GM12864 (cell line): ENCODE results near the gene GRB7.
"Not testable (repeated sequence)": the region's sequence is repeated elsewhere in the genome, so short reads cannot be mapped to it uniquely, and the experiment has no call there.

Experiments used
- DNase-seq: peaks from one replicate; pipeline ENCODE4 v3.0.0-alpha.2; 2011; ENCODE audit warnings: low read depth
- H3K4me3 ChIP-seq: 2 replicates; pipeline ENCODE4 v1.5.1; 2011; ENCODE audit warnings: mild to moderate bottlenecking, low read depth, low read length, control low read depth
- CTCF ChIP-seq: IDR thresholded peaks from 2 replicates; pipeline ENCODE4 v1.5.1; 2011; ENCODE audit warnings: low read depth, mild to moderate bottlenecking, moderate library complexity, low read length, control low read depth, inconsistent platforms; ENCODE audit errors: missing control alignments

The GRB7 gene

GRCh38 chr17:39763051-39763820 lies 25.5 kb downstream of the GRB7 start:
- TF ChIP-seq CTCF, result no peak
- DNase-seq, result no peak
- no peak overlapping the region for H3K4me3 ChIP-seq

- not testable (repeated sequence) for DNase-seq, H3K4me3 ChIP-seq
Measured at GRCh38 chr17:39764171-39764570, 26.4 kb downstream of the GRB7 start.

- DNase-seq, result no peak
- no peak for TF ChIP-seq CTCF
- no peak overlapping the region for H3K4me3 ChIP-seq
Measured at GRCh38 chr17:39765175-39765574, 27.4 kb downstream of the GRB7 start.

- no peak overlapping the region for H3K4me3 ChIP-seq
- TF ChIP-seq CTCF, result no peak
- DNase-seq, result no peak
Measured at GRCh38 chr17:39765766-39766165, 28.0 kb downstream of the GRB7 start.

GRCh38 chr17:39767147-39767546 lies 29.4 kb downstream of the GRB7 start:
- TF ChIP-seq CTCF, result no peak
- H3K4me3 ChIP-seq, result no peak overlapping the region
- no peak for DNase-seq

- no peak for DNase-seq
- H3K4me3 ChIP-seq, result no peak overlapping the region
- TF ChIP-seq CTCF, result no peak
Measured at GRCh38 chr17:39769974-39770587, 32.3 kb downstream of the GRB7 start.

- no peak for TF ChIP-seq CTCF
- DNase-seq, result no peak
- H3K4me3 ChIP-seq, result no peak overlapping the region; the same call in 1 of the 2 replicates
Measured at GRCh38 chr17:39772415-39772814, 34.7 kb downstream of the GRB7 start.
